GM21717 (cell line): ENCODE data around the gene FAM237B.

Source experiments
- ATAC-seq: cut with Tn5 transposase; IDR thresholded peaks from one replicate; pipeline ENCODE4 v1.9.1; 2021; ENCODE audit warnings: mild to moderate bottlenecking, moderate library complexity; ENCODE audit not compliant: unreplicated experiment

The FAM237B gene

GRCh38 chr7:90298145-90299038 is 22.7 kb downstream of the FAM237B start:
- ATAC-seq, result peak; percentile 88

- ATAC-seq, result no peak
These were observed 30.6 kb downstream of the FAM237B start for GRCh38 chr7:90290244-90291113.

GRCh38 chr7:90288154-90288553 is 33.0 kb downstream of the FAM237B start:
- no peak for ATAC-seq

GRCh38 chr7:90276033-90276728 is 44.9 kb downstream of the FAM237B start:
- ATAC-seq, result no peak

- no peak for ATAC-seq
These were observed 46.9 kb downstream of the FAM237B start for GRCh38 chr7:90274161-90274560.

- ATAC-seq, result no peak
These were observed 48.9 kb downstream of the FAM237B start for GRCh38 chr7:90272242-90272641.

- ATAC-seq, result no peak
These were observed 49.4 kb downstream of the FAM237B start for GRCh38 chr7:90271753-90272152.

- ATAC-seq, result no peak
These were observed 50.5 kb downstream of the FAM237B start for GRCh38 chr7:90270431-90271178.

- no peak for ATAC-seq
These were observed 51.9 kb downstream of the FAM237B start for GRCh38 chr7:90269163-90269562.

GRCh38 chr7:90267263-90267858 is 53.7 kb downstream of the FAM237B start:
- no peak for ATAC-seq

- ATAC-seq, result no peak
These were observed 54.3 kb downstream of the FAM237B start for GRCh38 chr7:90266808-90267207.
